NCI-H146 (cell line): ENCODE results near the gene PSMD2.
A peak's percentile ranks its signal among the peaks of the same experiment; 100 is the strongest.

Experiments used
- DNase-seq: peaks from one replicate; lab custom pipeline; 2025; lab: John Stamatoyannopoulos, UW

Gene PSMD2

DNA sequence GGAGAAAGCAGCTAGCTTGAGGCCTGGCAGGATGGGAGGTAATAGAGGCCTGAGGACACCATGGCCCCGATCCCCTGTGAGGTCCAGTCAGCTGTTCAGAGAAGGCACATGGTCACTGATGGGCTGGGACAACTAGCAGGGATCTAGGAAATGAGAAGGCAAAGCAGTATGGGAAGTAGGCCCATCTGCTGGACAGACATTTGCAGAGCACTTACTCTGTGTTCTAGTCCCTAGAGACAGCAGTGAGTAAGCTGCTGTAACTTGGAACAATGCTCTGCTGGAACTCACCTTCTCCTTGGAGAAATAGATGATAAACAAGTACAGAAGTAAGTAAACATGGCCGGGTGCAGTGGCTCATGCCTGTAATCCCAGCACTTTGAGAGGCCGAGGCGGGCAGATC, 16.1 kb upstream of the PSMD2 start:
- DNase-seq, result no peak

DNA sequence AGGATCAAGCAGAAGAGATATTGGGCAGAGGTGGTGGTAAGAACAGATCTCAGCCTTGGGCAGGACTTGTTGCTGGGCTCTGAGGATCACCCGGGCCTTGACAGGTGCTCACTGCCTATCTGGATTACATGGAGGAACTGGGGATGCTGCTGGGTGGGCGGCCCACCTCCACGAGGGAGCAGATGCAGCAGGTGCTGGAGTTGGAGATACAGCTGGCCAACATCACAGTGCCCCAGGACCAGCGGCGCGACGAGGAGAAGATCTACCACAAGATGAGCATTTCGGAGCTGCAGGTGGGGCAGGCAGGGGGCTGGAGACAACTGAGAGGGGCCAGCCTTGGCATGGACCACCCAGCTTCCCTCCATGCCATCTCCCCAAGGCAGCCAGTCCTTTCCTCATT, 15.4 kb upstream of the PSMD2 start:
- DNase-seq, result no peak

DNA sequence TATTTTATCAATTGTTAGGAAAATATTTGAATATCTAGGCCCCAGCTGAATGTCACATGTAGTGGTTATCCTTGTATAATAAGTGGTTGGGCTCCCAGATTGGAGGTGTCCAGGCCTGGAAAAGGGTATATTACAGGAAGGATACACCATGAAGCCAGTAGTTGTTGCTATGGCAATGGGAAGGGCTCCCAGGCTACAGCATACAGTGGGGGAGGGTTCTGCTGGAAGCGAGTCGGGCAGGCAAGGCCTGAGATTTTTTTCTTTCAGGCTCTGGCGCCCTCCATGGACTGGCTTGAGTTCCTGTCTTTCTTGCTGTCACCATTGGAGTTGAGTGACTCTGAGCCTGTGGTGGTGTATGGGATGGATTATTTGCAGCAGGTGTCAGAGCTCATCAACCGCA, 14.3 kb upstream of the PSMD2 start:
- DNase-seq, result peak; percentile 89

DNA sequence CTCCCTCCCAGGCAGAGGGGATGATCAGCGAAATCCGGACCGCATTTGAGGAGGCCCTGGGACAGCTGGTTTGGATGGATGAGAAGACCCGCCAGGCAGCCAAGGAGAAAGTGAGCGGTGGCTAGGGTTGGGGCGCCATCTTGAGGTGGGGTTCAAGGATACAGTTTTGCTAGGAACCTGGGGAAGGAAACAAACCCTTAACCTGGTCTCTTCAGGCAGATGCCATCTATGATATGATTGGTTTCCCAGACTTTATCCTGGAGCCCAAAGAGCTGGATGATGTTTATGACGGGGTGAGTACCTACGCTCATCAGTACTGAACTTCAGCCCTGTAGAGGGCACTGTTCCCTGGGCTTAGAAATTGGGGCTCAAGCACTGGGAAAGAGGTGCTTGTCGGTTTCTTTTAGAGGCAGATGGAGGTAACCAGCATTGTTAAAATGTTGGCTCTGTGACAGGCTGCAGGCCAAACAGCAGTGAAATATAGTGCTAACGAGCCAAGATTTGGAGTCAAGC, 9.6 kb upstream of the PSMD2 start:
- peak; percentile 75 for DNase-seq

DNA sequence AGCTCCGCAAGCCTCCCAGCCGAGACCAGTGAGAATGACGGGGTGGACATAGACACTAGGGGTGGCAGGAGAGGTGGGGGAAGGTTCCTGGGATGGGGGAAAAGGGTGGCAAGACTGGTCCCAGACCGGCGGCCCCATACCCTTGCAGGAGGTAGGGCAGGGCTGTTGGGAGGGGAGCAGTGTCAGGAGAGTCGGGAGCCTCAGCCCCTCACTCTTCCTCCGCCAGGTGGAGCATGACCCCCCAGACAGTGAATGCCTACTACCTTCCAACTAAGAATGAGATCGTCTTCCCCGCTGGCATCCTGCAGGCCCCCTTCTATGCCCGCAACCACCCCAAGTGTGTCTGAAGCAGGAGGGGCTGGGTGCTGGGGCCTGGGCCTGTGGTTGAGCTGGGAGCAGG, 8.7 kb upstream of the PSMD2 start:
- no peak for DNase-seq

DNA sequence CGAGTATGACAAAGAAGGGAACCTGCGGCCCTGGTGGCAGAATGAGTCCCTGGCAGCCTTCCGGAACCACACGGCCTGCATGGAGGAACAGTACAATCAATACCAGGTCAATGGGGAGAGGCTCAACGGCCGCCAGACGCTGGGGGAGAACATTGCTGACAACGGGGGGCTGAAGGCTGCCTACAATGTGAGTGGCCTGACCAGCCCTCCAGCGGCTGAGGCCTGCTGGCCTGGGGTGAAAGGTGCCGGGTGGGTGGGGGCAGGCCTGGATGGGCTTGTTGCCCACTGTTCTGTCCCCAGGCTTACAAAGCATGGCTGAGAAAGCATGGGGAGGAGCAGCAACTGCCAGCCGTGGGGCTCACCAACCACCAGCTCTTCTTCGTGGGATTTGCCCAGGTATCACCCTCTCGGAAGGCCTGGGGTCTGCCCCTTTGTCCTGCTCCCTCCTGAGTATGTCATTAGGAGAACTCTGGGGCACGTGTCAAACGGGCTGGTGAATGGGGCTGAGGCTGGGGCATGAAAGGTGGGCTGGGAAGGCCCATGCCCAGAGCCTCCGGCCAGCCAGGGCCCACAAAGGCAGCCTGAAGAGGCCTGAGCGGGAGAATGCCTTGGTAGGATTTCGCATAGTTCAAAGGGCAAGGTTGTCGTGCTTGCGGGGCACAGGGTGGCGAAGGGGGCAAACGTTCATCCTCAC, 7.8 kb upstream of the PSMD2 start:
- no peak for DNase-seq

DNA sequence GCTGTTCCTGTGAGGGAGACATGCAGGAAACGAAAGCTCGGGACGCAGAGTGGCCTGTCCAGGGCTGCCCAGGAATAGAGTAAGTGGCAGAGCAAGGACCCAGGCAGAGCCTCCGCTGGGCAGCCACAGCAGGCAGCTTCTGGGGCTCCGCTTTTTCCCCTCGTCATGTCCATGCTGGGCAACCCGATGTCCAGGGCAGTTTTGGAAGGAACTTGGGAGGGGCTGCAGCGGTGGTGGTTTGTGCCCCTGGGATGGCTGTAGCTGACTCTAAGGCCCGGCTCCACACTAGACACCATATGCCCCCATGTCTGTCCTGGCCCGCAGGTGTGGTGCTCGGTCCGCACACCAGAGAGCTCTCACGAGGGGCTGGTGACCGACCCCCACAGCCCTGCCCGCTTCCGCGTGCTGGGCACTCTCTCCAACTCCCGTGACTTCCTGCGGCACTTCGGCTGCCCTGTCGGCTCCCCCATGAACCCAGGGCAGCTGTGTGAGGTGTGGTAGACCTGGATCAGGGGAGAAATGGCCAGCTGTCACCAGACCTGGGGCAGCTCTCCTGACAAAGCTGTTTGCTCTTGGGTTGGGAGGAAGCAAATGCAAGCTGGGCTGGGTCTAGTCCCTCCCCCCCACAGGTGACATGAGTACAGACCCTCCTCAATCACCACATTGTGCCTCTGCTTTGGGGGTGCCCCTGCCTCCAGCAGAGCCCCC, 7.1 kb upstream of the PSMD2 start:
- DNase-seq, result no peak

DNA sequence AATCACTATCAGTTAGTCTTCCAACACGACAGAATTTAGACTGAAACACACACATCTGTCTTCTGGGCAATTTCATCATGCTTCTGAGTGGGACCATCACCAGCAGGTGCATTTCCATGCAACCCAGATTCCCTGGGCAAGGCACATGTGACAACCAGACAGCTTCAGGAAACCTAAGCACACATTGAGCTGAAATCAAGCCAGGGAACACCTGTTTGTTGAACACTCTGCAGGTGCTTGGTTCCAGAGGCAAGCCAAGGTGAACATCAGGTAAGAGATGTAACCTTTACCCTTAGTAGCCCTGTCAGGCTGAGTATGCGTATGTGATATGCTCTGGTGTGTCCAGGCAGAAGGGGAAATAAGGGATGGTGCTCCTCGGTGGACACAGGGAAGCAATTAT, 3.3 kb upstream of the PSMD2 start:
- peak; percentile 53 for DNase-seq

DNA sequence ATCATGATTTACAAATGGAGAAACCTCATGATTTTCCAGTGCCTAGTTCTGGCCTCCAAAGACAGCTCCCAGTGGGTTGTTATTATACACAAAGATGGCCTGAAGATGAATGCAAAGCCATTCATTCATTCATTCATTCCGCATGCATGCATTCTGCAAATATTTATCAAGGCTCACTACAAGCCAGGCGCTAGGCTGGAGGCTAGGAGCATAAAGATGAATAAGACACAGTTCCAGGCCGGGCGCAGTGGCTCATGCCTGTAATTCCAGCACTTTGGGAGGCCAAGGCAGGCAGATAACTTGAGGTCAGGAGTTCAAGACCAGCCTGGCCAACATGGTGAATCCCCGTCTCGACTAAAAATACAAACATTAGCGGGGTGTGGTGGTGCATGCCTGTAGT, 2.4 kb upstream of the PSMD2 start:
- no peak for DNase-seq

DNA sequence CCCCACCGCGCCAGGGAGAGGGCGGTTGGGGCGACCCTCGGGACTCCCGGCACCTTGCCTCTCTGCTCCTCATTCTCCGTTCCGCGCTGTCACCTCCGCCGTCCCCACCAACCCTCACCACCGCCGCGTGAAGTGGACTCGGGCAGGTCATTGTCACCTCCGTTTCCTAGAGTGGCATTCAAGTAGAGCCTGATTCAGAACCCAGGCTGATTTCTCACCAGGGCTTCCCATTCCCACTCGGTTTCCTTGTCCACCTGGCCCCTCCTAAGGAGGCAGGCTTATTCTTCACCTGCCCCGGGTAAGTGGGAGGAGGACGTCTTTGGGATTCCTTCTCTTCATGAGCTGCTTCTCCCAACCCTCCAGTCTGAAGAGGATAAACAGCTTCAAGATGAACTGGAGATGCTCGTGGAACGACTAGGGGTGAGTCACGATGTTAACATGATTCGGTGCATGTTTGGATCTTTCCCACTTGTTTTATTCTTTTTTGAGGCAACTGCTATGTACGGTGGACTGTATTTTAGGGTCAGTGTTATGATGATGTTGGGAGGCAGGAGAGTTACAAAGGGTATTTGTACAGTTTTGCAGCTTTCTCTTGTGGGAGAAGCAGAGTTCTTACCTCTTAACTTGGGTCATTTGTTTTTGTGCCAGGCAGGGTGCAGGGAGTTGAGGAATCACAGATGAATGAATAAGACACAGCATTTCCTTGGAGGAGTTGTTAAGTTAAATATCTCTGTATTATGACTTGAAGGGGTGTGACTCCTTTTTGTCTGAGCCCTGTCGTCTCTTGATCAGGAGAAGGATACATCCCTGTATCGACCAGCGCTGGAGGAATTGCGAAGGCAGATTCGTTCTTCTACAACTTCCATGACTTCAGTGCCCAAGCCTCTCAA, 692 bp downstream of the PSMD2 start:
- DNase-seq, result peak; percentile 44

DNA sequence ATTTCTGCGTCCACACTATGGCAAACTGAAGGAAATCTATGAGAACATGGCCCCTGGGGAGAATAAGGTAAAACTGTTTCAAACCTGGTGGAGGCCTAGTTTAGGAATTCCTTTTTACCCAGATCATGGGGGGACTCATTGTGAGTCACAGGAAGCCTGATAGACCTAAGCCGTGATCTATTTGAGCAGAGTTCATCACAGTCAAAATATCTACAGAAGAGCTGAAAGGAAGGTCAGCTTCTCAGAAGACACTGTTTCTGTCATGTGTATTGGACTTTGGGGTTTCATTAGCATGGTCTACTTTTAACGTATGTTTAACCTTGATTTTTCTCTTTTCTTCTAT, 1.3 kb downstream of the PSMD2 start:
- no peak for DNase-seq

DNA sequence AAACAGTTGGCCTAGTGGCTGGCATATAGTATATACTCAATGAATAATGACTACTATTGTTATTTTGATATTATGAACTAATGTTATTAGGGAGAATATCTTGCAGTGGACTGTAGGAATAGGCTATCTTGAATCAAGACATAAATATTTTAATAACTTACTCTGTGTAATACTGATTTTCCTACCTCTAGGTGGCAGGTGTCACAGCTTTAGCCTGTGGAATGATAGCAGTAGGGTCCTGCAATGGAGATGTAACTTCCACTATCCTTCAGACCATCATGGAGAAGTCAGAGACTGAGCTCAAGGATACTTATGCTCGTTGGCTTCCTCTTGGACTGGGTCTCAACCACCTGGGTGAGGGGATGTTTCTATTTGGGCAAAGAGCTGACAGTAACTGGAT, 6.5 kb downstream of the PSMD2 start:
- no peak for DNase-seq

DNA sequence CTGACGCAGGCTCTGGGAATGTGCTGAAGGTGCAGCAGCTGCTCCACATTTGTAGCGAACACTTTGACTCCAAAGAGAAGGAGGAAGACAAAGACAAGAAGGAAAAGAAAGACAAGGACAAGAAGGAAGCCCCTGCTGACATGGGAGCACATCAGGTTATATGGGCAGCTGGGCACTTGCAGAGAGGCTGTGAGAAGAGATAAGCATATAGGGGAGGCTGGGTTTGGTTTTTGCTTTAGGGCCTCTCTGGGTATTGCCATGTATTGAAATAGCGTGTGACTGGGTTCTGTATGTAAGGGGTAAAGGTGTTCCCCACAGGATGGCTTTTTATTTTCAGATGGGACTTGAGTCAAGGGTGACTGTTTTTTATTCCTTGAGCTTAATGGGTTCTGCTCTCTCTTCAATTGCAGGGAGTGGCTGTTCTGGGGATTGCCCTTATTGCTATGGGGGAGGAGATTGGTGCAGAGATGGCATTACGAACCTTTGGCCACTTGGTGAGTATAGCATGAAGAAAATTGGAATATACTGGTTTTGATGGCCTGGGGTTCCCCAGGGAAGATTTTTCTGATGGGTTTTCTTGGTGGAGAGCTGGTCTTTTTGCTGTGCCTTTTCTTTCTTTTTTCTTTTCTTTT, 7.4 kb downstream of the PSMD2 start:
- no peak for DNase-seq

DNA sequence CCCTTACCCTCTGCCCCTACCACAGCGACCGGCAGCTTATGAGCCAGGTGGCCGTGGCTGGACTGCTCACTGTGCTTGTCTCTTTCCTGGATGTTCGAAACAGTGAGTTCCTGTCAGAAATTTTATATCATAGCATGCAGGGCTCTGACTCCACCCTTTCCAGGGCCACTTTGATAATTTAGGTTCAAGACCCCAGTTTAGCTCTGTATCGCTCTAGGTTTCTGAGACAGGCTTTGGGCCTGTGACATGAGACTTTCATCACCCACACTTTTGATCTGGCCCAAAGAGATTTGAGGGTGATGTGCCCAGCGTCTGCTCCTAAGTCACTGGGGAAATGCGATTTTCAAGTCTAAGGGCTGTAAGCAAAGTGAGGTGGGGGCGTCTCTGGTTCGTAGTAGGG, 8.9 kb downstream of the PSMD2 start:
- DNase-seq, result no peak

DNA sequence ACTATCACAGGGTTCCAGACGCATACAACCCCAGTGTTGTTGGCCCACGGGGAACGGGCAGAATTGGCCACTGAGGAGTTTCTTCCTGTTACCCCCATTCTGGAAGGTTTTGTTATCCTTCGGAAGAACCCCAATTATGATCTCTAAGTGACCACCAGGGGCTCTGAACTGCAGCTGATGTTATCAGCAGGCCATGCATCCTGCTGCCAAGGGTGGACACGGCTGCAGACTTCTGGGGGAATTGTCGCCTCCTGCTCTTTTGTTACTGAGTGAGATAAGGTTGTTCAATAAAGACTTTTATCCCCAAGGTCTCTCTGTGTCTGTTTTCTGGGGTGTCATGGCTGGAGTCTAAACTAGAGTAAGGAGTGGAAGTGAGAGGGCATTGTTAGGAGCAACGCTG, 9.7 kb downstream of the PSMD2 start:
- DNase-seq, result no peak

DNA sequence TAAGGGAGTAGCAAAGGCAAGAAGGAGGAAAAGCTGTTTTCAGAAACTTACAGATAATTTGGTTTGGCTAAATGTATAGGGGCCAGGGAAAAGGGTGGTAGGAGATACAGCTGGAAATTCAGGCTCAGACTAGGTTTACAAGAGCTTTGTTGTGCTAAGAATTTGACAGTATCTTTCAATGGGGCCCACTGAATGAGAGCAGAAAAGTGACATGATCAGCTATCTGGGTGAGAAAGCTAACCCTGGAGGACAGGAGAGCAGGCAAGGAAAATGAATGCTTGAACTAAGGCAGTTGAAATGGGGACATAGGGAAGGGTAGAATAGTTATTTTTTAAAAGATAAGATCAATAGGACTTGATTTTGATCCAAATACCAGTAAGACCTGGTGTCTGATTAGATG, 12.6 kb downstream of the PSMD2 start:
- DNase-seq, result no peak

DNA sequence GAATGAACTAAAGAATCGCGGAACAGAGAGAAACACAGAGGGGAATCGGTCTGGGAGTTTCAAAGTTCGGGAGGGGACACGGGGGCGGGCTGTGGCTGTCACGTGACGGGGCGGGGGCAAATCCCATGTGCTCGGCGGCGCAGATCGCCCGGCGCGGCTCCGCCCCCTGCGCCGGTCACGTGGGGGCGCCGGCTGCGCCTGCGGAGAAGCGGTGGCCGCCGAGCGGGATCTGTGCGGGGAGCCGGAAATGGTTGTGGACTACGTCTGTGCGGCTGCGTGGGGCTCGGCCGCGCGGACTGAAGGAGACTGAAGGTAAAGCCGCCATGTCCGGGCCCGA, 15.3 kb downstream of the PSMD2 start, which contains the start of gene EIF4G1:
Gene EIF4G1 (plus strand): TSS at position 244 of the 337 bp plus-strand sequence. CDS start 1,191 bp downstream, outside the sequence.
- peak; percentile 98 for DNase-seq

DNA sequence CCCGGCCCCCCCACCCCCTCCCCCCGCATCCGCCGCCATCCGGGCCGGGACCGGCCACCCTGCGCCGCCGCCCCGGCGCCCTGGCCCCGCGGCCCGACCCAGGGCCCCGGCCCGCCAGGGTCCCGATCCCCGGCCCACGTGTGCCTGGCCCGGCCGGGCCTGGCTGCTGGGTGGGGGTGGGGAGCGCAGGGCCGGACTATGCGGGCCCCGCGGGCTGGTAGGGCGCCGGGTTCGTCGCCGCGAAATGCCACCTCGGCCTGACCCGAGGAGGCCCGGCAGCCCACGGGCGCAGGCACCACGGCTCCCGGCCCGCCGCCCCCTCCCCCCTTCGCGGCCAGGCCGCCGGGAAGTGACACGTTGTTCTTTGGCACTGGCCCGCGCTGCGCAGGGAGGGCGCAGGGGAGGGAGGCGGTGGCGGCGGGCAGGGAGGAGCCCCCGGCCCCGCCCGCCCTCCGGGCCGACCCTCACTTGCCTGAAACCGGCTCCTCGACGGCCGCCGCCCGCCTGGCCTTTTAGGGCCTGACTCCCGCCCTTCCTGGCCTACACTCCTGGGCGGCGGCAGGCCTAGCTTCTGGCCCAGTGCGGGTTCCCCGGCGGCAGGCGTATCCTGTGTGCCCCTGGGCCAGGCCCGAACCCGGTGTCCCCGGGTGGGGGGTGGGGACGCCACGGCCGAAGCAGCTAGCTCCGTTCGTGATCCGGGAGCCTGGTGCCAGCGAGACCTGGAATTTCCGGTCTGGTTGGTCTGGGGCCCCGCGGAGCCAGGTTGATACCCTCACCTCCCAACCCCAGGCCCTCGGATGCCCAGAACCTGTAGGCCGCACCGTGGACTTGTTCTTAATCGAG, 15.9 kb downstream of the PSMD2 start:
- DNase-seq, result peak; percentile 74

DNA sequence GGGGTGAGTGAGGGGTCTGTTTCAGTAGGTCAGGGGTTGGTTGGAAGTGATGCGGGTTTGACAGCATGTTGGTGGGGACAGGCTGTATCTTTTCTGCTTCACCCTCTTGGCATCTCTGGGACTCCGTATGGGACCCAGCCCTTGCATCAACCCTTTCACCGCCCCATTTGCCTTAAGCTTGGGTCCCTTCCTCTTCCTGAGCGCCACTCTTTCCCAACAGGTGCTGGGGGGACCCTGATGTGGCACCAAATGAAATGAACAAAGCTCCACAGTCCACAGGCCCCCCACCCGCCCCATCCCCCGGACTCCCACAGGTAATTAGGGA, 16.5 kb downstream of the PSMD2 start:
- no peak for DNase-seq

DNA sequence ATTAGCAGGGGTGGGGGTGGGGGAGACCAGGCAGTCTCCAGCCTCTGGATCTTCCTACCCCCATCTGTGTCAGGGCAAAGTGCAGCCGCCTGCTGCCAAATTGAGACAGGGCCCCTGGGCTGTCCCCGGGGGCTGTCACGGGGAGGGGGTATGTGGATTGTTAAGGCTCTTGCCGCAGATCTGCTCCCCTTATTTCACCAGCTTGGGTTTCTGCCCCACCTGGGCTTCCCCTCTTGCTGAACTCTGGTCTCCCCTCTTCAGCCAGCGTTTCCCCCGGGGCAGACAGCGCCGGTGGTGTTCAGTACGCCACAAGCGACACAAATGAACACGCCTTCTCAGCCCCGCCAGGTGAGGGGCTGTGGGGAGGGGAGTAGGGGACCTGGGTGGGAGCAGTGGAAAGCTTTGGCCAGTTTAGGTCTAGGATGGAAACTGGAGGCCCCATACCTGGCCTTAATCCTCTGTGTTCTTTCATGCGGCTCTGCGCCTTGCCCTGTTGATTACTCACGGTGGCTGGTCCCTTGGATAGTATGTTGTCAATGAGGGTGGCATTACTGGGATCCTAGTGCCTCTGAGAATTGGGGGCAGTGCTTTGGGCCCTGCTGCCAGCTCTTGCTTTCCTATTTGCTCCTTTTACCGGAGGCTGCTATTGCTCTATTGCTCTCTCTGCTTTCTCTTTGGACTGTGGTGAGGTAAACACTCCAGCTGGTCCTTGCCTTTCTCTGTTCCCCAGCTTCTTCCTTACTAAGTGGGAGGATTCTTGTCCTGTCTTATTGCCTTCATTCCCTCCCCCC, 17.0 kb downstream of the PSMD2 start:
- DNase-seq, result no peak

DNA sequence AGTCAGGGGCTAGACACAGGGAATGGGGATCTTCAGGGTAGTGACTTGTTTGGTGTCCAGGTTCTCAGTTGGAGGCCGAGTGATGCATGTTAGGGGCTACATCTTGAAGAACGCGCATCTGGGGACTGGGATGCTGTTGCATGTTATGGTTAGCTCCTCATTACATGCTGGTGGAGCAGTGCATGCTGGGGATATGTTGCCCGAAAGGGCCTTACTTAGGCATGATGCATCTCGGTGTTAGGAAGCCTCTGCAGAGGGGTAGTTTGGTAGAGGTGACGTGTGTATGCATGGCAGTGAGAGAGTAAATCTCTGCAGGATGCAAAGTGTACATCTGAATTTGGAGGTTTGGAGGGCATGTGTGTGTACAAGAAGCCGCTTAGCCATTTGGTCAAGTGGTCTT, 17.8 kb downstream of the PSMD2 start:
- no peak for DNase-seq
